ENCODE data around the gene IL3.

- TF ChIP-seq CTCF (IDR thresholded peaks at IDR 0.05) (no peak), POLR2A (IDR thresholded peaks at IDR 0.05) (no peak), POLR2AphosphoS5 (IDR thresholded peaks at IDR 0.05; ENCODE audit: insufficient read depth in 1 of 2, low read depth in 1 of 2) (no peak)
Observed at GRCh38 chr5:132055441-132055807, 5.0 kb upstream of the IL3 start.

Data from vagina (tissue), 2 donors.